DMS153 (cell line): ENCODE data around the gene NMRAL1.

ENCODE experiments used
- DNase-seq: peaks from one replicate; lab custom pipeline; 2025; lab: John Stamatoyannopoulos, UW

Gene NMRAL1

DNA sequence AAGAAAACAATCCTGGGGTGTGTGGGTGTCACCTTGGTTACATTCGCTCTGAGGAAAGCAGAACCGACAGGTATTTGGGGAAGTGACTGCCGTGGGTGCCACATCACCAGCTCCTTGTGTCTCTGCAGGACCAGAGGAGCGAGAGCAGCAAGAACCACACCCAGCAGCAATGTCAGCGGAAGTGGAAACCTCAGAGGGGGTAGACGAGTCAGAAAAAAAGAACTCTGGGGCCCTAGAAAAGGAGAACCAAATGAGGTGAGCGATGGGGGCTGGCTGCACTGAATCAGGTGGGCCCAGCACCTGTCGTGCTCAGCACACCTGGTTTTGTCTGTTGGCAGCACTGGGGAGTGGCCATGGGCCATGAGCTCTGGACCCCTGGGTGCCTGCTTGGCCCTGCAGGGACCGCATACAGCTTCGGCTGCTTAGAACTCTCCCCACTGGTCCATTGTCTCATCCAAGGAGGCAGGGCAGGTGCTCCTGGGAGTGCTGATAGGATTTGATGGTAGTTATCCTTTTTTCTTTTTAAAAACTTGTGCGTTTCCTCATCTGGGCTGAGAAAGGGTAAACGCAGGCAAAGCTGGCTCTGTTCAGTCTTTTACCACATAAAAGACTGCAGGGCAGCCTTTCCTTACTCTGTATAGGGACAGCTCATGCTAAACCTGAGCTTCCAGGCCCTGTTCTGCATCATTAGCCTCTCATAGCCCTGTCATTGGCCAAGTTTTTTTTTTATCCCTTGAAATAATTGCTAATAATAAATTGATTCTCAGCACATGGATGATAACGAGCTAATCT is 31.1 kb upstream of the NMRAL1 start:
- DNase-seq = no peak

DNA sequence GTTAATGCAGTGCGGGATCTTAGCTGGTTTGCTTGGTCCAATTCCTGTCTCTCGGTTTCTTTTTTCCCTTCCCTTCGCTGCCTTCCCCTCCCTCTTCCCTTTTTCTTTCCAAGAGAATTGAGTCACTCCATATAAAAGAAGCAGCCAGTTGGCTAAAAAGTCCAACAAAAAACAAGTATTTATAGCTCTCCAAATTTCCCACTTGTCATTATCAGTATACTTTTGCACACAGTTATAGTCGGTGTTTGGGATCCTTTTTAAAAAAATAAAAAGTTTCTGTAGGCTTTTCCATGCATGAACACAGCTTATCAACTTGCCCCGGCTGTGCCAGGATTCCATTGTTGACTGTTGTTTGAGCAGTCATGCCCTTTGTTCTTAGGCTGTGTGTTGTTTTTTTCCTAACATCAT is 26.6 kb upstream of the NMRAL1 start:
- no peak for DNase-seq

DNA sequence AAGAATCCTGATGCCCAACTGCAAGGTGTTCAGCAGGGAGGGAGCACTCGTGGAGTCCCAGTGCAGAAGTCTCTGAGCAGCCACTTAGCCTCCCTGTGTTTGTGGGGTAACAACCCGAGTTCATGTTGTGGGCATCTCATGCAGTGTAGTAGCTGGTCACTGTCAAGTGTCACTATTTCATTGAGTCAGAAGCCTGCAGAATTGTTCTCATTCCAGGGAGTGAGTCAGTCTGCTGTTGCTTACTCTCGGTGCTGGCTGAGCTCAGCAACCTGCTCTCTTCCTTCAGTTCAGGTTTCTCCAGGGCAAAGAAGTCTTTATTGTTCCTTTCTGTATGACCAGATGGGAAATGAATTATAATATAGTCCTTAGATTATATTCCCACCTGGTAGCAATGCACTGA is 25.8 kb upstream of the NMRAL1 start:
- DNase-seq = no peak

DNA sequence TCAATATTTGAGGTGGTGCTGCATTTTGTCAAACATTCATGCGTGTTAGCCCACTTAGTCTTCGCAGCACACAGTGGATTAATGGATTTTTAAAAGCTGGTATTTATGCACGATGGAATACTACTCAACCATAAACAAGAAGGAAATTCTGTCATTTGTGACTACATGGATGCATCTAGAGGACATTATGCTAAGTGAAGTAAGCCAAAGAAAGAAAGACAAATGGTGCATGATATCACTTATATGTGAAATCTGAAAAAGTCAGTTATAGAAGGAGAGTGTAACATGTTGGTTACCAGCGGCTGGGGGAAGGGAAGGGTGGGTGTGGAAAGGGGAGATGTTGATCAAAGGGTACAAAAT is 24.8 kb upstream of the NMRAL1 start:
- no peak for DNase-seq

DNA sequence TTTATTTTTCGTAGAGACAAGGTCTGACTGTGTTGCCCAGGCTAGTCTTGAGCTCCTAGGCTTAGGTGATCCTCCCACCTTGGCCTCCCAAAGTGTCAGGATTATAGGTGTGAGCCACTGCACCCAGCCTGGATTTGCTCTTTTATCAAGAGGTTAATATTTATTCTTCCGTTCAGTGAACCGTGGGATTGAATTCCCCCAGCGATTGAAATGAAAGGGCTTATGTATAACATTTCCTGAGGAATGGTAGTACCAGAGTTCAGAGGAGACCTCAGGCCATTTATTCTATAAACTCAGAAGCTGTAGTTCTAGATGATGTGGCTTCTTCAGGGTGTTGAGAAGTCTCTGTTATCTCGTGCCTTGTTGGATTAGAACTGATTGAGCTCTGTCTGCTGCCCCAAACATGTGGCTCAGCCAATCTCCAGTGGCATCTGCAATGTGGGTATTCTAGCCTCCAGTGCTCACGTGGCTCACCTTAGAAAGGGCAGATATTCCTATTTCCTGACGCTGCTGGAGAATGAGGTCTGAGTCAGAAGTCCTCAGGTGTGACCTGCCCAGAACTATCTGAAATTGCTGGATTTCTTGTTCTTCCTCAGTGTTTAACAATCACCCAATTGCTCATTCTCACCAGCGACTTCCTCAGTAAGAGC is 24.2 kb upstream of the NMRAL1 start:
- no peak for DNase-seq

DNA sequence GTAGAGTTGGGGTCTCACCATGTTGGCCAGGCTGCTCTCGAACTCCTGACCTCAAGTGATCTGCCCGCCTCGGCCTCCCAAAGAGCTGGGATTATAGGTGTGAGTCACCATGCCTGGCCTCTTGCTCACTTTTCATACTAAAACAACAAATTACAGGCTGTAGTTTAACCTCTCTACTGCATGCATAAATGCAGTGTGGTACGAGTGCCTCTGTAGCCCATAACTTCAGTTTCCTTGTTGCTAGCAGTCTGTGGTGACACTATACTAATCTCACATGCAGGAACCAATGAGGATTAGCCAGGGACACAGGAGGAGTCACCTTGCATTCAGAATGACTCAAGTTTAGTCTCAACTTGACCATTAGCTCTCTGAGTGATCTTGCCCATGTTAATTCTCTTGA is 21.9 kb upstream of the NMRAL1 start:
- DNase-seq = no peak

DNA sequence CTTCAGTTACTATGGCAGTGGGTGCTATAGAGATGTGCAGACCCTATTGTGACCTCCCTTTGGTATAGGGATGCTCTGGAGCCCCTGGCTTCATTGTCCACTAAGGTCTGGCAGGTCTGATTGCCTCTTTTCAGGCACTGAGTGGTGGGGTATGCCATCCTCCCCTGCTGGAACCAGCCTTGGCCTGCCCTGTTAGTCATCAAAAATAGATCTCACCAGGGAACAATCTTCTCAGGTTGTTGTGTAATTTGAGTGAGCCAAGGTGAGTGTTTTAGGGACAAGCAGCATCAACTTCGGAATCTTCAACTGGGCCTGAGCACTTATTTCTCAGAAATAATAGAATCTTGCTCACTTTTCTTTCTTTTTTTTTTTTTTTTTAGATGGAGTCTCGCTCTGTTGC is 21.3 kb upstream of the NMRAL1 start:
- no peak for DNase-seq

DNA sequence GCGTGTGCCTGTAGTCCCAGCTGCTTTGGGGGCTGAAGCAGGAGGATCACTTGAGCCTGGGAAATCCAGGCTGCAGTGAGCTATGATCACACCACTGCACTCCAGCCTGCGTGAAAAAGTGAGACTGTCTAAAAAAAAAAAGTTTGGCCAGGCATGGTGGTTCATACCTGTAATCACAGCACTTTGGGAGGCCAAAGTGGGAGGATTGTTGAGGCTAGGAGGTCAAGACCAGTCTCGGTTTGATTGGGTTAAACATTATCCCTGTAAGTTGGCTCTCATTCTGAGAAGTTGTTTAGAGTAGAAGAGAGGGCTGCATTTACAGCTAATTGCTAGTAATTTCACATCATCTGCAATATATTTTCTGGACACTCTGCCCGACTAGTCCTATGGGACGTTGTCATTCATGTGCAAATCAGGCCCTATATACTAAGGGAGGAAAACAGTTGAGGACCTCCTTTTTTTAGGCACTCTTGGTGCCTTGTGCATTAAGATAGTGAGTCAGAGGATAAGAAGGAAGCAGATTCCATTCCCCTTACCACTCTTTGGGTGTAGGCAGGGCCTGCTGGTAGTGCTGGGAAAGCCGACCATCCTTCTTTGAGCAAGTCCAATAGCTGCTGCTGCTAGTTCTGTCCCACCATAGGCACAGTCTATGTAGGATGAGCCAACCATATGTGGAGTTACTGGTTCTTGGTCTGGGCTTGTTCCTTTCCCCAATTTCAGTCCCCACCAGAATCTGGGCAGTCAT is 20.5 kb upstream of the NMRAL1 start:
- no peak for DNase-seq

DNA sequence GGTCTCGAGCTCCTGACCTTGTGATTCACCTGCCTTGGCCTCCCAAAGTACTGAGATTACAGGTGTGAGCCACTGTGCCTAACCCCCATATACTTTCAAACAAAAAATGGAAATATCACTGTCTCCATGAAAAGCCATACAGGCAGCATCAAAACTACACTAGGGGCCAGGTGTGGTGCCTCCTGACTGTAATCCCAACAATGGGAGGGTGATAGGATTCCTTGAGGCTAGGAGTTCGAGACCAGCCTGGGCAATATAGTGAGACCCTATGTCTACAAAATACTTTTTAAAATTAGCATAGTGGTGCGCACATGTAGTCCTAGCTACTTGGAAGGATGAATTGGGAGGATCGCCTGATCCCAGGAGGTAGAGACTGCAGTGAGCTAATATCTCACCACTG is 17.5 kb upstream of the NMRAL1 start:
- DNase-seq = no peak

DNA sequence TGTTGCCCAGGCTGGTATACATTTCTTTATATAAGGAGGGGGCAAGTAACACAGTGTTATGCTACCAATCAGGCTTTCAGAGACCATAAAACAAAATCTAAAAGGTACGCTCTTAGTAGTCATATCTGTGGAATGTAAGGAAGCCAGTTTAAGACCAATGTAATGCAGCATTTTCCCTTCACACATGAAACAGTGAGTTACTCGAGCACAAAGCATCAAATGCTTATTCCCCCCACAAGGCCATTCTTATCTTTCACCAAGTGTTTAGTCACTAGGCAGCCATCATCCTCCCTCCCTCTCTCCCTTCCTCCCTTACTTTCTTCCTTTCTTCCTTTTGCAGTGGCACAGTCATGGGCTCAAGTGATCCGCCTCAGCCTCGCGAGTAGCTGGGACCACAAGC is 14.6 kb upstream of the NMRAL1 start:
- DNase-seq = no peak

DNA sequence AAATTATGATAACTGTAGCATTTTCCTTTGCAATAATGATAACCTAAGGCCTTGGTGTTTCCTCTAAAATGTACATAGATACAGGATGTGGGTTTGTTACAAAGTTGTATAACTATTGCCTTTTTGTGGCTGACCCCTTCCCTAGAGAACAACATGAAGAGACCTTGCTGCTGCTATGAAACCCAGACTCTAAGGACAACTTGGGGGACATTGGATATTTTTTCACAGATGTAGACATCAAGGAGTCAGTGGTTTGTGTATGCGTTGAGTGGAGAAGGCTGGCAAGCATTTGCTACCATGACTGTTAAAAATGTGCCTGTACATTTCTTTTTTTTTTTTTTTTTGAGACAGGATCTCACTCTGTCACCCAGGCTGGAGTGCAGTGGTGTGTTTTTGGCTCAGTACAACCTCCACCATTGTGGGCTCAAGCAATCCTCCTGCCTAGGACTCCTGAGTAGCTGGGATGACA is 14.1 kb upstream of the NMRAL1 start:
- DNase-seq = no peak

DNA sequence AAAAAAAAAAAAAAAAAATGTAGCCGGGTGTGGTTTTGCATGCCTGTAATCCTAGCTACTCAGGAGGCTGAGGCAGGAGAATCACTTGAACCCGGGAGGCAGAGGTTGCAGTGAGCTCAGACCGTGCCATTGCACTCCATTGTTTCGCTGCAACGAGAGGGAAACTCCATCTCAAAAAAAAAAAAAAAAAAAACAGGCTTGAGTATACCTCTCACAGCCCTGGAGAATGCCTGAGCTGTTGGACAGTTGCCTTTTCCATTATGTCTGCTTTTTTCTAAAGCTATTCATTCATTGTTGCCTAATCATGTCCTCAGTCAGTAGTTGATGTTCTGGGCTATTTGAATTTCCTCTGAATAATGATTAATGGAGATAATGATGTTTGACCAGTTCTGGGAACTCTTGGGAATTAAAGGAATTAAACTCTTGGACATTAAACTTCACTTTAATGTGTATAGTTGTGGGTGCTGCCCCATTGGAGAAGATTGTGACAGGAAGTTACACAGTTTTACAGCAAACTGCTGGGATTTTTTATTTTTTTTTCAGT is 13.6 kb upstream of the NMRAL1 start:
- no peak for DNase-seq

DNA sequence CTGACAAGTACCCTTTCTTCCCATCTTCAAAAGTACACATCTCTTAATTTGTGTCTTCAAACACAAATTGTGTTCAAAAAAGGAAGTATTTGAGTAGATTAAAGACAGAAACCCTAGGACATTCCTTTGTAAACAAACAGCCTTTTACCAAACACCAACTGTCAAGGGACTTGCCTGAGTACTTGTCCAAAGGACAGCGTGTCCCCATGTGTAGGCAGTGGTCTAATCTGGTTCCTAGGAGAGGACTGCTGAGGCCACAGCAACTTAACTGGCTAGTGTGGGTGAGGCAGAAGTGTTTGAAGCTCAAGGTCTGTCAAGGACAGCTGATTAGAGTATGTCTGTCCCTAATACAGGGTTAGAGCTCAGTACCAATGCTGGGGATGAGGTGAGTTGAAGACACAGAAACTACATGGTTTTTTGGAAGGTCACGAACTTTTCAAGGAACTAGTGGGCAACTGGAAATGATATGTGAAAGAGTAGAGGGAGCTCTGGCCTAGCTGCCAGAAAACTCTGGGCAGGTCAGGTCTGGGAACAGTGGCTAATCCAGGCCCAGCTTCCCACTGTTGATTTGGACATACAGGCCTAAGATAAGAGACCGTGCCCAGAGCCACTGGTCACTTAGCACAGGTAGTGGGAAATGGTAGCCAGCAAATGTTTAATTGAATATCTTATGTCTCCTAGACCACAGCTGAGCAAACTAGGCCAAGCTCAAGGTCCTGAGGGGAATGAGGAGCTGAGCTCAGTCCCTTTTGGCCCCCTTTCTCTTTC is 11.9 kb upstream of the NMRAL1 start:
- DNase-seq = no peak

DNA sequence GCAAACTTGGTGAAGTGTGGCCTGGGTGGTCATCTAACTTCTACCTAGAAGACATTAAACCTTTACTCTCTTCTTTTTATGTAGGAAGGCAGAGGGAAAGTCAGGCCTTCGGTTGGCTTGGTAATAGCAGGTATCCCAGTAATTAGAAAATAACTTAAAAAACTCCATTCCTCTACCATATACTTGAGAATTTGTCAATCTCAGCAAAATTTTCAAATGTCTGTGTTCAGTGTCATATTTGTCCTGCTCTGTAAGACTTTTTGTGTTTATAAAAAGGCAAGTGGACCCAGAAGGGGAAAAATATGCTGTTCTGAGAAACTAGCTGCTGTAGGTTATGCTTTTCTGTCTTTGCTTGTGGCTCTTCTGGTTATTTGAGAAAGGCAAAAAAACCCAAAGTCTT is 7.5 kb upstream of the NMRAL1 start:
- DNase-seq = no peak

DNA sequence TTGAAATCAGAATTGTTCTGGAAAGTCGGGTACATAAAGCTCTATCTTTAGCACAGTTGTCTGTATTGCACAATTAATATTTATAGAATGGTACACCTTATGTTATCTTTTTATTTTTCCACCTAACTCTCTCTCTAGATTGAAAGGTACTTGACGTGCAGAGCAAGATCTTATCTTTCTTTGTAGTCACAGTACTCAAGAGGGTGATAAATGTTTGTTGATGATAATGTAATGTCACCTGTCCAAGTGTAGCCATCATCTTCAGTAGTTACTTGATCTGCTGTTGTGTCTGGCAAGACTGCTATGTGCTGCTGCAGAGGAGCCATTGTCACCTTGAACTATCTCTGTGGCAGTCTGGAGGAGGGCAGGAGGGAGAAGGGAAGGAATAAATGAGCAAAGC is 7.1 kb upstream of the NMRAL1 start:
- no peak for DNase-seq

DNA sequence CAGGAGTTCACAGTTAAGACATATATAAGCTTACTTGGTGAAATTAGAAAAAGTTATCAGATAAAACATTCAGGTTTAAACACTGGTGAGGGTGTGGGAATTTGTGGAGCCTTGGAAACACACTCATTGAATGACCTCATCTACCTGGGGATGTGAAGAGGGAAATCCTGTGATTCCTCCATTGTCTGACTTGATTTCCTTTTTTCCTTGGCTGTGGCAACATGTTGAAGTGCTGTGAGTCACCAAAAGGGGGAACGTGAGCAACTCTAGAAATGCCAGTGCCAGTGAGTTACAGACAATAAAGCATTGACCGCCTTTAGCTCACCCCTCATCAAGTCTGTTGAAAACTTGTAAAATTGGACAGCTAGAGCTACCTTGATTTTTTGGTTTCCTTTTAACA is 3.5 kb upstream of the NMRAL1 start:
- DNase-seq = peak; percentile 36

DNA sequence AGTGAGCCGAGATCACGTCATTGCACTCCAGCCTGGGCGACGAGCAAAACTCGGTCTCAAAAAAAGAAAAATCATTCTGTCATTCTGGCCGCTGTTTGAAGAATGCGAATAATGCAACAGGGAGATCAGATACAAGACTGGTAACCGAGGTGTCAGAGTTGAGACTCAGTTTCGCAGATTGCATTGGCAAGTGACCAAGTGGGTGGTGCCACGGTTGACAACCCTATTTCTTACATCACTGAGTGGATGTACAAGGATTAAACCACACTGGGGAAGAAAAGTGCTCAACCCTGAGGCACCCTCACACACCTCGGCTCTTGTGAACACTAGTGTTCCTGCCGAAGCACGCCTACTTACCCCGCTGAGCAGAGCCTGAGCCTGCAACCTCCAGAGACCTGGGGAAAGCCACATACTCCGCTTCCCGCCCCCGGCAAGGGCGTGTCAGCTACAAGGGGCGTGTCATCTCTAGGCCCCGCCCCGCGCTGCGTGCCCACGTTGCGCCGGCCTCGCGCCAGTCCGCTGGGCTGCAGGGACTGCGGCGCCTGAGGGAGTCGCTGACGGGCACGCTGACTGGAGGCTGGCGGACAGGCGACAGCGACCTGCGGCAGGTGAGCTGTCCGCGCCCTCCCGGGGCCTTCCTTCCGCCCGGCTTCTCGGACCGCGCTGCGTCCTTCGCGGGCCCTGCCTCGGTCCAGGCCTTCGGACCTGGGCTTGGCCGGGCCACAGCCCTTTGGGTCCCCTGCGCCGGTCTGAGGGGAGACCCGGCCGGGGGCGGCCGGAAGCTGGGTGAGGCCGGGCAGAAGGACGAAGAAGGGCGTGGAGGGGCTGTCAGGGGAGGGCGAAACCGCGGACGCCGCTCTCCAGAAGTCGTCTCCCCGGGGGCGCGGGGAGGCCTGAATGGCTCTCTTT is 1.7 kb upstream of the NMRAL1 start, which contains the start of gene HMOX2:
Gene HMOX2 (plus strand): TSS at position 519 of the 909 bp plus-strand sequence. CDS start 29,127 bp downstream, outside the sequence.
- DNase-seq = peak; percentile 92

DNA sequence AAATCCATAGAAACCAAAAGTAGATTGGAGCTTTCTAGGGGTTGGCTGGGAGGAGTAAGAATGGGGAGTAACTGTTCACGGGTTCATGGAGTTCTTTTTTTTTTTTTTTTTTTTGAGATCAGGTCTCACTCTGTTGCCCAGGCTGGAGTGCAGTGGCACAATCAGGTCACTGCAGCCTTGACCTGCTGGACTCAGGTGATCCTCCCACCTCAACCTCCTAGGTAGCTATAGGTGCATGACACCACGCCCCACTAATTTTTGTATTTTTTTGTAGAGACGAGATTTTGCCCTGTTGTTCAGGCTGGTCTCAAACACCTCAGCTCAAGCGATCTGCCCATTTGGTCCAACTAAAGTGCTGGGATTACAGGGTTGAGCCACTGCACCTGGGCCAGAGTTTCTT is 1.5 kb downstream of the NMRAL1 start:
- DNase-seq = no peak

DNA sequence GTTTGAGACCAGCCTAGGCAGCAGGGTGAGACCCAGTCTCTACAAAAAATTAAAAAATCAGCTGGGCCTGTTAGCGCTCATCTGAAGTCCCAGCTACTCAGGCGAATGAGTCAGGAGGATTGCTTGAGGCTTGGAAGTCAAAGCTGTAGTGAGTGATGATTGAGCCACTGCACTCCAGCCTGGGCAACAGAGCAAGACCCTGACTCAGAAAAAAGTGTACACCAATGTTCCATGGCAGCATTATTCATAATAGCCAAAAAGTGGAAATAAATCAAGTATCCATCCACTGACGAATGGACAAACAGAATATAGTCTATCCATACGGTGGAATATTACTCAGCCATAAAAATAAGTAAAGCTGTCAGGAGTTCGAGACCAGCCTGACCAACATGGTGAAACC is 2.6 kb downstream of the NMRAL1 start:
- DNase-seq = no peak

DNA sequence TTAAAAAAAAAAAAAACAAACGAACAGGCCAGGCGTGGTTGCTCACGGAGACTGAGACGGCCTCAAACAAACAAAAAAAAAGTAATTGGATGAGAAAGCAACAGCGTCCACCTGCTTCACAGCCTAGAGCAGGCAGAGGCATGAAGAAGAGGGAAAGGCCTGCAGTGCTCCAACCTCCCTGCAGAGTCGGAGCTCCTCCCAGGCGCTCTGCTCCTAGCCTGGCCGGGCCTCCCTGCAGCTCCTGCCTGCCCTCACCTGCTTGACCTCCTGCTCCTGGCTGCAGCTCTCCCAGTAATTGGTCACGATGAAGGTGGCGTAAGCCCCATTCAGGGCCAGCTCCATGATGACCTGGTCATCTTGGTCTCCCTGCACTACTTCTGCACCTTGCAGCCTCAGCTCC is 5.5 kb downstream of the NMRAL1 start:
- no peak for DNase-seq

DNA sequence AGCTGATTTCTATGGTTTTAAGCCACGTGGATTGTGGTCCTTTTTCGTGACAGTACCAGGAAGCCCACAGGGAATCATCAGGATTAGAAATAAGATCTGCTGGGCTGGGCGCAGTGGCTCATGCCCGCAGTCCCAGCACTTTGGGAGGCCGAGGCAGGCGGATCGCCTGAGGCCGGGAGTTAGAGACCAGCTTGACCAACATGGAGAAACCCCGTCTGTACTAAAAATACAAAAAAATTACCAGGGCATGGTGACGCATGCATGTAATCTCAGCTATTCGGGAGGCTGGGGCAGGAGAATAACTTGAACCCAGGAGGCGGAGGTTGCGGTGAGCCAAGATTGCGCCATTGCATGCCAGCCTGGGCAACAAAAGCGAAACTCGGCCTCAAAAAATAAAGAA is 6.5 kb downstream of the NMRAL1 start:
- no peak for DNase-seq
